HCT116 (cell line): Measurements from ENCODE around the gene GNAO1. TPM values are rescaled to one million over a fixed set of nuclear protein-coding genes. Genes with fewer than 3 reads are reported as not detected.

ENCODE experiments used
- ATAC-seq: fragments of 200-7000 bp; cut with Tn5 transposase; 2 replicates; pipeline ENCODE4 v1.9.1; 2020; ENCODE audit warnings: mild to moderate bottlenecking, moderate library complexity
- BruUV-seq: library from RNA; stranded (reverse); fragments of 400-500 nt; replicated peaks from 2 replicates; lab custom pipeline; 2021; lab: Mats Ljungman, UMichigan
- CTCF ChIA-PET: fragments of 300-600 bp; sonication (Branson Sonifier 250); formaldehyde crosslinking; loops from one replicate; lab custom pipeline; 2021; ENCODE audit warnings: antibody characterized with exemption; lab: Charles Lee
- POLR2A ChIA-PET: fragments of 300-600, 350-600 bp; sonication (Branson Sonifier 250); formaldehyde crosslinking; loops from one replicate; lab custom pipeline; 2021; ENCODE audit warnings: antibody characterized with exemption; lab: Charles Lee
- RAD21 ChIA-PET, 2 experiments: fragments of 300-600 bp; sonication (Branson Sonifier 250); formaldehyde crosslinking; loops; one replicate each; lab custom pipeline; 2023; ENCODE audit warnings: low total read pairs in 2 of 2; ENCODE audit not compliant: uncharacterized antibody in 2 of 2, unreplicated experiment in 2 of 2, low non-redundant PET in 1 of 2; lab: Charles Lee
- DNase-seq: peaks from one replicate; pipeline ENCODE4 v3.0.0-alpha.2; 2010; ENCODE audit warnings: low read depth, low spot score
- H2AFZ ChIP-seq: fragments of 200-600 bp; shearing (Covaris generic), sonication (generic); 2 replicates; pipeline ENCODE4 v1.6.1; 2017; ENCODE audit warnings: low read depth, mixed run types, mixed read lengths, antibody characterized with exemption, low read length; ENCODE audit not compliant: poor library complexity, severe bottlenecking
- H3K27ac ChIP-seq: 2 replicates; pipeline ENCODE4 v1.5.1; 2012; ENCODE audit warnings: low read depth, low read length
- H3K27me3 ChIP-seq: fragments of 200-600 bp; sonication (generic); 2 replicates; pipeline ENCODE4 v1.6.1; 2016; ENCODE audit warnings: mixed run types, low read length, mixed read lengths; ENCODE audit not compliant: insufficient read depth
- H3K36me3 ChIP-seq, 2 experiments: fragments of 200-500 bp in 1 of 2; fragments of 200-600 bp in 1 of 2; sonication (Bioruptor generic) in 1 of 2; sonication (generic) in 1 of 2; 2 replicates each; pipeline versions ENCODE4 v1.5.1 to v1.6.1; 2014 to 2016; ENCODE audit warnings: low read length in 2 of 2, inconsistent platforms in 1 of 2, mixed read lengths in 1 of 2, mixed run types in 1 of 2; ENCODE audit not compliant: insufficient read depth in 2 of 2, control insufficient read depth in 1 of 2
- H3K4me1 ChIP-seq, 2 experiments: fragments of 200-600 bp in 1 of 2; sonication (generic) in 1 of 2; 2 replicates each; pipeline versions ENCODE4 v1.5.1 to v1.6.1; 2012 to 2017; ENCODE audit warnings: low read length in 2 of 2, inconsistent platforms in 1 of 2, mild to moderate bottlenecking in 1 of 2, mixed read lengths in 1 of 2, mixed run types in 1 of 2, moderate library complexity in 1 of 2; ENCODE audit not compliant: insufficient read depth in 2 of 2, control insufficient read depth in 1 of 2
- H3K4me2 ChIP-seq: fragments of 200-600 bp; sonication (generic); 2 replicates; pipeline ENCODE4 v1.6.1; 2017; ENCODE audit warnings: mixed run types, low read length, mixed read lengths
- H3K4me3 ChIP-seq, 2 experiments: fragments of 200-600 bp in 1 of 2; sonication (generic) in 1 of 2; replicated peaks in 1 of 2; 2 replicates each; pipeline ENCODE4 v1.5.1; 2011 to 2016; ENCODE audit warnings: low read length in 2 of 2, control low read depth in 1 of 2, low read depth in 1 of 2, mild to moderate bottlenecking in 1 of 2, mixed read lengths in 1 of 2, mixed run types in 1 of 2
- H3K79me2 ChIP-seq: fragments of 200-600 bp; sonication (generic); 2 replicates; pipeline ENCODE4 v1.6.1; 2017; ENCODE audit warnings: mild to moderate bottlenecking, mixed run types, low read length, moderate library complexity, mixed read lengths; ENCODE audit not compliant: insufficient read depth
- H3K9ac ChIP-seq: fragments of 200-600 bp; sonication (generic); 2 replicates; pipeline ENCODE4 v1.6.1; 2016; ENCODE audit warnings: low read length, mixed read lengths
- H3K9me2 ChIP-seq: fragments of 200-600 bp; sonication (generic), shearing (Covaris generic); 2 replicates; pipeline ENCODE4 v1.6.1; 2017; ENCODE audit warnings: mixed run types, mild to moderate bottlenecking, moderate library complexity; ENCODE audit not compliant: insufficient read depth
- H3K9me3 ChIP-seq, 2 experiments: fragments of 200-500 bp in 1 of 2; fragments of 200-600 bp in 1 of 2; sonication (Bioruptor generic) in 1 of 2; sonication (generic) in 1 of 2; 2 replicates each; pipeline ENCODE4 v1.6.1; 2014 to 2017; ENCODE audit warnings: low read length in 2 of 2, mixed read lengths in 2 of 2, inconsistent platforms in 1 of 2, low read depth in 1 of 2, mild to moderate bottlenecking in 1 of 2, mixed run types in 1 of 2, moderate library complexity in 1 of 2; ENCODE audit not compliant: control insufficient read depth in 1 of 2, insufficient read depth in 1 of 2
- H4K20me1 ChIP-seq: fragments of 200-600 bp; sonication (generic), shearing (Covaris generic); 2 replicates; pipeline ENCODE4 v1.6.1; 2017; ENCODE audit warnings: mixed run types, mild to moderate bottlenecking, moderate library complexity; ENCODE audit not compliant: insufficient read depth
- EGR1 ChIP-seq: IDR thresholded peaks from 2 replicates; pipeline ENCODE4 v1.6.1; 2012; ENCODE audit warnings: low read depth
- ELF1 ChIP-seq: IDR thresholded peaks from 2 replicates; pipeline ENCODE4 v1.6.1; 2012; ENCODE audit warnings: low read depth, borderline replicate concordance
- EZH2phosphoT487 ChIP-seq: fragments of 200-600 bp; IDR thresholded peaks from 2 replicates; pipeline ENCODE4 v1.6.1; 2018; ENCODE audit warnings: antibody characterized with exemption, borderline replicate concordance
- POLR2A ChIP-seq: IDR thresholded peaks from 2 replicates; pipeline ENCODE4 v1.7.0; 2011; ENCODE audit warnings: borderline replicate concordance; ENCODE audit not compliant: insufficient read depth, insufficient read length; ENCODE audit errors: extremely low read depth
- REST ChIP-seq: IDR thresholded peaks from 2 replicates; pipeline ENCODE4 v1.6.1; 2012; ENCODE audit warnings: low read depth
- intact Hi-C: fragments of 100-400 bp; cut with micrococcal nuclease; formaldehyde crosslinking; loops from 2 replicates; pipeline ENCODE4 v1.10.0; 2022
- total RNA-seq: library from RNA; stranded (reverse); gene quantifications from one replicate; pipeline ENCODE4 v1.2.1, GENCODE V29; 2021; ENCODE audit not compliant: unreplicated experiment

The GNAO1 gene
- total RNA-seq, 1 experiment from 2014 or later: 0.12 TPM

GRCh38 chr16:56327071-56327928 is 136.0 kb downstream of the GNAO1 start:
- H3K27me3 ChIP-seq: no peaks in the 10 kb centered on the region
- intact Hi-C loops: loop anchor here (10.0 kb wide), 1 partner anchor 862 kb away; no protein-coding TSS in a partner anchor
- no peaks in the 10 kb centered on the region for H3K9me2 ChIP-seq
- H3K9me3 ChIP-seq: no peaks in the 10 kb centered on the region
- POLR2A ChIA-PET: no interaction called here
- DNase-seq (no peak), ATAC-seq (no peak)
- no peak overlapping the region for H2AFZ ChIP-seq
- no peak overlapping the region for H3K27ac ChIP-seq
- no TSS peak for BruUV-seq
- H4K20me1 ChIP-seq: no peaks in the 10 kb centered on the region
- RAD21 ChIA-PET: no interaction called here
- H3K4me1 ChIP-seq: peaks cover 5 to 25% of the 10 kb centered on the region in 2 experiments; a peak in 3 of 4 replicates
- CTCF ChIA-PET: no interaction called here
- no peak for TF ChIP-seq ELF1
- TF ChIP-seq EZH2phosphoT487: no peak
- TF ChIP-seq POLR2A: no peak
- TF ChIP-seq REST: no peak
- no peak for TF ChIP-seq EGR1
- H3K4me3 ChIP-seq: no peak overlapping the region
- no peak overlapping the region for H3K4me2 ChIP-seq
- no peaks in the 10 kb centered on the region for H3K36me3 ChIP-seq
- no peak overlapping the region for H3K9ac ChIP-seq
- H3K79me2 ChIP-seq: no peaks in the 10 kb centered on the region
